Measurements from ENCODE around the gene MPRIP.

GRCh38 chr17:17131839-17132238, 89.6 kb downstream of the MPRIP start:
- TF ChIP-seq EZH2 (IDR thresholded peaks at IDR 0.05; ENCODE audit: borderline replicate concordance, low read depth, low read length, severe bottlenecking): no peak
- TF ChIP-seq, protein P1, sequence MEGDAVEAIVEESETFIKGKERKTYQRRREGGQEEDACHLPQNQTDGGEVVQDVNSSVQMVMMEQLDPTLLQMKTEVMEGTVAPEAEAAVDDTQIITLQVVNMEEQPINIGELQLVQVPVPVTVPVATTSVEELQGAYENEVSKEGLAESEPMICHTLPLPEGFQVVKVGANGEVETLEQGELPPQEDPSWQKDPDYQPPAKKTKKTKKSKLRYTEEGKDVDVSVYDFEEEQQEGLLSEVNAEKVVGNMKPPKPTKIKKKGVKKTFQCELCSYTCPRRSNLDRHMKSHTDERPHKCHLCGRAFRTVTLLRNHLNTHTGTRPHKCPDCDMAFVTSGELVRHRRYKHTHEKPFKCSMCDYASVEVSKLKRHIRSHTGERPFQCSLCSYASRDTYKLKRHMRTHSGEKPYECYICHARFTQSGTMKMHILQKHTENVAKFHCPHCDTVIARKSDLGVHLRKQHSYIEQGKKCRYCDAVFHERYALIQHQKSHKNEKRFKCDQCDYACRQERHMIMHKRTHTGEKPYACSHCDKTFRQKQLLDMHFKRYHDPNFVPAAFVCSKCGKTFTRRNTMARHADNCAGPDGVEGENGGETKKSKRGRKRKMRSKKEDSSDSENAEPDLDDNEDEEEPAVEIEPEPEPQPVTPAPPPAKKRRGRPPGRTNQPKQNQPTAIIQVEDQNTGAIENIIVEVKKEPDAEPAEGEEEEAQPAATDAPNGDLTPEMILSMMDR (IDR thresholded peaks at IDR 0.05; ENCODE audit: borderline replicate concordance, extremely low read depth, low read length, poor library complexity, severe bottlenecking): no peak

Data from DND-41 (cell line).